Colonic mucosa (tissue), 4 donors: ENCODE data around the gene SLC26A5. TPM values are rescaled to one million over a fixed set of nuclear protein-coding genes. Genes with fewer than 3 reads are reported as not detected.

Experiments
- DNase-seq: peaks from one replicate; pipeline ENCODE4 v3.0.0-alpha.2; 2020
- H3K27ac ChIP-seq: fragments of 200-600 bp; one replicate; pipeline ENCODE4 v1.8.0; 2021
- H3K27me3 ChIP-seq: fragments of 200-600 bp; one replicate; pipeline ENCODE4 v1.8.0; 2021
- H3K36me3 ChIP-seq: fragments of 200-600 bp; one replicate; pipeline ENCODE4 v1.8.0; 2021
- H3K4me1 ChIP-seq: fragments of 200-600 bp; one replicate; pipeline ENCODE4 v1.8.0; 2021; ENCODE audit warnings: mild to moderate bottlenecking
- H3K4me3 ChIP-seq: fragments of 200-600 bp; one replicate; pipeline ENCODE4 v1.8.0; 2021
- H3K9ac ChIP-seq, 2 donors: one replicate each; pipeline ENCODE4 v1.7.0; 2013; ENCODE audit warnings: control low read depth in 2 of 2, low read depth in 2 of 2, low read length in 2 of 2
- H3K9me3 ChIP-seq: fragments of 200-600 bp; one replicate; pipeline ENCODE4 v1.8.0; 2021
- intact Hi-C: fragments of 100-400 bp; cut with DNase I; formaldehyde crosslinking; loops from one replicate; pipeline ENCODE4 v1.14.1; 2022
- total RNA-seq, 2 donors: library from RNA; stranded (reverse); fragmentation: NEBNext Ultra II Directional in 1 of 2; extraction: Animal tissue kit (Norgen Biotek cat#: 25700) in 1 of 2; gene quantifications; one replicate each; pipeline ENCODE4 v1.2.1, GENCODE V29; 2021
- TF ChIP-seq, protein P1 (sequence below): fragments of 200-600 bp; IDR thresholded peaks from one replicate; pipeline ENCODE4 v1.8.0; 2022; ENCODE audit warnings: antibody characterized with exemption, mild to moderate bottlenecking
- donor health status: healthy.
- donor health status: DM: no; HTN: no; CAD: no.
- donor health status: DM: no; HTN: no; CAD: no.

Gene SLC26A5
- total RNA-seq, 2 donors from 2014 or later: 0.25 TPM; not detected in 1

GRCh38 chr7:103348452-103348851 lies 97.6 kb downstream of the SLC26A5 start:
- no peak for DNase-seq
- intact Hi-C loops: no loop called here
- Histone ChIP-seq H3K4me3 (peak overlapping the region; percentile 97), H3K4me1 (peaks cover 2% of the 10 kb centered on the region), H3K27me3 (no peaks in the 10 kb centered on the region), H3K9ac (no peak overlapping the region), H3K36me3 (no peaks in the 10 kb centered on the region), H3K27ac (no peak overlapping the region), H3K9me3 (no peaks in the 10 kb centered on the region)
- TF ChIP-seq, protein P1, sequence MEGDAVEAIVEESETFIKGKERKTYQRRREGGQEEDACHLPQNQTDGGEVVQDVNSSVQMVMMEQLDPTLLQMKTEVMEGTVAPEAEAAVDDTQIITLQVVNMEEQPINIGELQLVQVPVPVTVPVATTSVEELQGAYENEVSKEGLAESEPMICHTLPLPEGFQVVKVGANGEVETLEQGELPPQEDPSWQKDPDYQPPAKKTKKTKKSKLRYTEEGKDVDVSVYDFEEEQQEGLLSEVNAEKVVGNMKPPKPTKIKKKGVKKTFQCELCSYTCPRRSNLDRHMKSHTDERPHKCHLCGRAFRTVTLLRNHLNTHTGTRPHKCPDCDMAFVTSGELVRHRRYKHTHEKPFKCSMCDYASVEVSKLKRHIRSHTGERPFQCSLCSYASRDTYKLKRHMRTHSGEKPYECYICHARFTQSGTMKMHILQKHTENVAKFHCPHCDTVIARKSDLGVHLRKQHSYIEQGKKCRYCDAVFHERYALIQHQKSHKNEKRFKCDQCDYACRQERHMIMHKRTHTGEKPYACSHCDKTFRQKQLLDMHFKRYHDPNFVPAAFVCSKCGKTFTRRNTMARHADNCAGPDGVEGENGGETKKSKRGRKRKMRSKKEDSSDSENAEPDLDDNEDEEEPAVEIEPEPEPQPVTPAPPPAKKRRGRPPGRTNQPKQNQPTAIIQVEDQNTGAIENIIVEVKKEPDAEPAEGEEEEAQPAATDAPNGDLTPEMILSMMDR: no peak

GRCh38 chr7:103347507-103348267 lies 98.3 kb downstream of the SLC26A5 start, which contains the start of gene PSMC2:
Gene PSMC2 (plus strand): TSS chr7:103347643. CDS start chr7:103347712, 69 bp downstream.
- peak; percentile 86 for DNase-seq
- intact Hi-C loops: no loop called here
- peak within 1 kb of the TSS; percentile 88 for H3K27ac ChIP-seq
- no peaks in the 10 kb centered on the region for H3K27me3 ChIP-seq
- peak within 1 kb of the TSS; percentile 74 to 93 for H3K9ac ChIP-seq
- peak within 1 kb of the TSS; percentile 97 for H3K4me3 ChIP-seq
- no peaks in the 10 kb centered on the region for H3K36me3 ChIP-seq
- H3K9me3 ChIP-seq: no peaks in the 10 kb centered on the region
- TF ChIP-seq, protein P1: no peak
- peaks cover 7% of the 10 kb centered on the region for H3K4me1 ChIP-seq

- Histone ChIP-seq H3K27ac (no peak overlapping the region), H3K36me3 (no peaks in the 10 kb centered on the region), H3K27me3 (no peaks in the 10 kb centered on the region), H3K4me1 (peaks cover 7% of the 10 kb centered on the region), H3K9me3 (no peaks in the 10 kb centered on the region), H3K9ac (no peak overlapping the region), H3K4me3 (no peak overlapping the region)
- intact Hi-C loops: no loop called here
- TF ChIP-seq, protein P1: no peak
- no peak for DNase-seq
These were observed 99.6 kb downstream of the SLC26A5 start for GRCh38 chr7:103346396-103346795.

- H3K27ac ChIP-seq: peak within 1 kb of the TSS; percentile 83
- H3K9me3 ChIP-seq: no peaks in the 10 kb centered on the region
- no peaks in the 10 kb centered on the region for H3K36me3 ChIP-seq
- intact Hi-C loops: no loop called here
- H3K4me3 ChIP-seq: peak within 1 kb of the TSS; percentile 99
- H3K27me3 ChIP-seq: no peaks in the 10 kb centered on the region
- peaks cover 7% of the 10 kb centered on the region for H3K4me1 ChIP-seq
- DNase-seq: peak; percentile 90
- TF ChIP-seq, protein P1: no peak
- peak within 1 kb of the TSS; percentile 95 to 98 for H3K9ac ChIP-seq
These were observed 101.4 kb downstream of the SLC26A5 start, which contains the start of gene DNAJC2 for GRCh38 chr7:103344453-103345149. Gene DNAJC2 (minus strand): TSS chr7:103344767. CDS start chr7:103344622, 145 bp downstream.

- H3K27me3 ChIP-seq: no peaks in the 10 kb centered on the region
- no peaks in the 10 kb centered on the region for H3K9me3 ChIP-seq
- intact Hi-C loops: no loop called here
- no peaks in the 10 kb centered on the region for H3K36me3 ChIP-seq
- DNase-seq: peak; percentile 39
- H3K4me1 ChIP-seq: peaks cover 7% of the 10 kb centered on the region
- peak overlapping the region; percentile 99 for H3K4me3 ChIP-seq
- H3K27ac ChIP-seq: peak overlapping the region; percentile 83
- H3K9ac ChIP-seq: peak overlapping the region; percentile 95 to 98
- TF ChIP-seq, protein P1: no peak
These were observed 102.1 kb downstream of the SLC26A5 start for GRCh38 chr7:103343758-103344452.
